Superior temporal gyrus (tissue), 1 donor: Measurements from ENCODE around the gene FNDC1.

Source experiments
- DNase-seq: peaks from one replicate; pipeline ENCODE4 v3.0.0-alpha.2; 2016; ENCODE audit errors: extremely low spot score

FNDC1 gene

GRCh38 chr6:159307246-159307790 is 138.1 kb downstream of the FNDC1 start:
- DNase-seq, result no peak

- no peak for DNase-seq
Measured at GRCh38 chr6:159308198-159308597, 139.0 kb downstream of the FNDC1 start.

- no peak for DNase-seq
Measured at GRCh38 chr6:159309723-159310122, 140.5 kb downstream of the FNDC1 start.

- DNase-seq, result no peak
Measured at GRCh38 chr6:159311618-159312017, 142.4 kb downstream of the FNDC1 start.

- no peak for DNase-seq
Measured at GRCh38 chr6:159312206-159312605, 143.0 kb downstream of the FNDC1 start.

- no peak for DNase-seq
Measured at GRCh38 chr6:159313018-159313417, 143.8 kb downstream of the FNDC1 start.

GRCh38 chr6:159315562-159315961 is 146.4 kb downstream of the FNDC1 start:
- DNase-seq, result no peak

- DNase-seq, result no peak
Measured at GRCh38 chr6:159317430-159317829, 148.2 kb downstream of the FNDC1 start.

GRCh38 chr6:159321267-159321666 is 152.1 kb downstream of the FNDC1 start:
- DNase-seq, result no peak
